NB4 (cell line): ENCODE data around the gene ANO5.

Source experiments
- CTCF ChIP-seq: IDR thresholded peaks from one replicate; pipeline ENCODE4 v1.5.1; 2012; ENCODE audit warnings: low read depth, low read length
- MYC ChIP-seq: IDR thresholded peaks from 2 replicates; pipeline ENCODE4 v1.6.1; 2011; ENCODE audit warnings: low read depth, low read length
- POLR2A ChIP-seq: IDR thresholded peaks from 2 replicates; pipeline ENCODE4 v1.6.1; 2011; ENCODE audit warnings: mild to moderate bottlenecking; ENCODE audit not compliant: insufficient read length; ENCODE audit errors: extremely low read depth

- TF ChIP-seq MYC (no peak), POLR2A (no peak), CTCF (no peak)
These were observed 26.9 kb upstream of the ANO5 start for GRCh38 chr11:22165759-22166513.
